ENCODE measurements around the gene SACS. TPM values are rescaled to one million over a fixed set of nuclear protein-coding genes. Genes with fewer than 3 reads are reported as not detected.

SACS gene
- total and polyA plus RNA-seq, 2 of the 8 experiments (the other 6 are each of a cell fraction or from before 2014, with no cell fraction given) = 11.0 to 54.2 TPM

DNA sequence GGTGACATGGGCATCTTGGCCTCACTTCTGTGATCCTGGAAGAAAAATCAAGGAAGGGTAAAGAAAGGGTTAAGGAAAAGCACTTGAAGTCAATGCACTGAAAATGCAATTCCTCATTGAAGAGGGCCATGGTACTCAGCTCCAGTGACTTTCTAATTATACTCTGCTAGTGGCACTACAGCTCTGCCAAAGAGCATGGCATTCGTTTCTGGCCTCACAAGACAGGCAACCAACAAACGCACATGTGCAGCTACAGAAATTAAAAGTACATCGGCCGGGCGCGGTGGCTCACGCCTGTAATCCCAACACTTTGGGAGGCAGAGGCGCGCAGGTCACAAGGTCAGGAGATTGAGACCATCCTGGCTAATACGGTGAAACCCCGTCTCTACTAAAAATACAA is 21.8 kb downstream of the SACS start:
- no peak overlapping the region for H2BK12ac ChIP-seq (ENCODE audit: low read depth, low read length)
- H3K4me3 ChIP-seq (ENCODE audit: extremely low read depth in 1 of 4, insufficient read depth in 2 of 4, low read depth in 3 of 4, low read length in 4 of 4) = no peak overlapping the region
- no peak overlapping the region for H3K14ac ChIP-seq (ENCODE audit: insufficient read length)
- H3K9me3 ChIP-seq (ENCODE audit: insufficient read depth in 2 of 2, low read depth in 1 of 2, low read length in 1 of 2) = no peaks in the 10 kb centered on the region
- H3K18ac ChIP-seq (ENCODE audit: extremely low read depth, low read length) = no peak overlapping the region
- H3K4me1 ChIP-seq (replicated peaks in 1 of 4; ENCODE audit: control insufficient read depth in 3 of 4, insufficient read depth in 4 of 4, low read length in 3 of 4) = peaks cover 0 to 6% (median 4%) of the 10 kb centered on the region in 4 experiments; a peak in 3 of 7 replicates
- no peak overlapping the region for H2BK15ac ChIP-seq (ENCODE audit: low read length)
- H3K4ac ChIP-seq (replicated peaks; ENCODE audit: insufficient read length, low read depth, low read length) = no peak overlapping the region
- H3K79me1 ChIP-seq (ENCODE audit: low read depth, low read length) = 0 out of 2 replicates have a peak, but pooled peaks cover 1% of the 10 kb centered on the region
- H3K36me3 ChIP-seq (ENCODE audit: control insufficient read depth in 2 of 4, insufficient read depth in 4 of 4, low read length in 3 of 4) = peaks cover 0 to 5% (median 0%) of the 10 kb centered on the region in 4 experiments; a peak in 1 of 8 replicates
- no peak for FAIRE-seq
- no peak overlapping the region for H2AFZ ChIP-seq (ENCODE audit: low read length)
- no peak overlapping the region for H2BK5ac ChIP-seq (ENCODE audit: low read depth, low read length)
- TF ChIP-seq FOSL1 (IDR thresholded peaks at IDR 0.05; ENCODE audit: insufficient read depth, low read depth, low read length) = no peak
- TF ChIP-seq TAF7 (optimal IDR thresholded peaks at IDR 0.05; ENCODE audit: borderline replicate concordance, low read depth, low read length) = no peak
- TF ChIP-seq KDM4A (IDR thresholded peaks at IDR 0.05; ENCODE audit: low read depth, low read length, severe bottlenecking) = no peak
- no peak for TF ChIP-seq CHD1 (IDR thresholded peaks at IDR 0.05; ENCODE audit: low read depth, low read length)
- TF ChIP-seq RFX5 (IDR thresholded peaks at IDR 0.05; ENCODE audit: borderline replicate concordance, low read depth, low read length) = no peak
- no peak for TF ChIP-seq KDM5A (IDR thresholded peaks at IDR 0.05; ENCODE audit: low read length)
- TF ChIP-seq NRF1 (IDR thresholded peaks at IDR 0.05; ENCODE audit: low read depth, low read length) = no peak
- H2AK5ac ChIP-seq (ENCODE audit: low read depth, low read length) = no peak overlapping the region
- H3K23me2 ChIP-seq (ENCODE audit: low read depth, low read length) = no peaks in the 10 kb centered on the region
- H3K79me2 ChIP-seq (ENCODE audit: control insufficient read depth in 1 of 2, insufficient read depth in 2 of 2, low read length in 2 of 2) = peaks cover 0 to 9% of the 10 kb centered on the region in 2 experiments; a peak in 1 of 4 replicates
- H3K56ac ChIP-seq (replicated peaks; ENCODE audit: insufficient read length, low read depth, low read length) = no peak overlapping the region
- peak in 1 of 2 experiments; percentile 38 for DNase-seq (ENCODE audit: low read depth in 1 of 2, low spot score in 2 of 2)
- H4K8ac ChIP-seq (ENCODE audit: extremely low read depth, insufficient read depth, low read length) = no peak overlapping the region
- POLR2A ChIA-PET (ENCODE audit: partially characterized antibody) = no interaction called here
- no peak overlapping the region for H2BK120ac ChIP-seq (replicated peaks; ENCODE audit: low read depth, low read length)
- no peak overlapping the region for H3K9ac ChIP-seq (replicated peaks in 1 of 4; ENCODE audit: extremely low read depth in 1 of 4, low read depth in 3 of 4, low read length in 3 of 4)
- no peak overlapping the region for H3K4me2 ChIP-seq (ENCODE audit: insufficient read depth in 1 of 2, low read depth in 2 of 2, low read length in 2 of 2)
- no peak overlapping the region for H4K91ac ChIP-seq (replicated peaks; ENCODE audit: insufficient read length, low read length)
- WGBS, 2 experiments (ENCODE audit: extremely low coverage in 1 of 2, insufficient coverage in 1 of 2, insufficient read length in 1 of 2, insufficient replicate concordance in 2 of 2, low coverage in 1 of 2, low lambda C conversion rate in 2 of 2, missing lambda C conversion rate in 1 of 2) = 92% methylated on average over 11 of the region's 11 CpGs; no CpG with 5 or more reads in 1 of the 2 experiments
- H2BK20ac ChIP-seq (ENCODE audit: low read length) = no peak overlapping the region
- no peaks in the 10 kb centered on the region for H3K27me3 ChIP-seq (replicated peaks in 1 of 4; ENCODE audit: control insufficient read depth in 3 of 4, extremely low read depth in 1 of 4, insufficient read depth in 3 of 4, low read length in 3 of 4)
- H3K23ac ChIP-seq (ENCODE audit: insufficient read length) = no peak overlapping the region
- CTCF ChIA-PET (ENCODE audit: partially characterized antibody) = no interaction called here
- no peaks in the 10 kb centered on the region for H4K20me1 ChIP-seq (replicated peaks in 1 of 2; ENCODE audit: control insufficient read depth in 1 of 2, insufficient read depth in 2 of 2, low read length in 2 of 2)
- no peak overlapping the region for H4K5ac ChIP-seq (ENCODE audit: insufficient read length, low read depth, low read length)
- no peak overlapping the region for H3K27ac ChIP-seq (ENCODE audit: low read depth, low read length)

Measured in H1 (cell line).